CD14-positive monocyte (primary cell): ENCODE data around the gene VSIG10L2. TPM values are rescaled to one million over a fixed set of nuclear protein-coding genes. Genes with fewer than 3 reads are reported as not detected.

Experiments
- DNase-seq, 3 donors: peaks; one replicate each; pipeline ENCODE4 v3.0.0-alpha.2; 2011 to 2022
- H2AFZ ChIP-seq: 2 replicates; pipeline ENCODE4 v1.6.0; 2012; ENCODE audit warnings: mild to moderate bottlenecking, low read depth, low read length, inconsistent platforms; ENCODE audit not compliant: insufficient read depth, poor library complexity, severe bottlenecking
- H3K27ac ChIP-seq, 2 donors: 1 replicate in 1 of 2; 2 replicates in 1 of 2; pipeline ENCODE4 v1.5.1; 2012 to 2013; ENCODE audit warnings: low read length in 2 of 2, control low read depth in 1 of 2, inconsistent platforms in 1 of 2, low read depth in 1 of 2, mild to moderate bottlenecking in 1 of 2
- H3K27me3 ChIP-seq, 2 donors: one replicate each; pipeline versions ENCODE4 v1.6.0 to v1.6.1; 2011 to 2013; ENCODE audit warnings: low read length in 2 of 2; ENCODE audit not compliant: control insufficient read depth in 2 of 2, insufficient read depth in 2 of 2
- H3K36me3 ChIP-seq, 2 donors: replicated peaks in 1 of 2; 1 replicate in 1 of 2; 2 replicates in 1 of 2; pipeline versions ENCODE4 v1.5.1 to v1.6.1; 2012 to 2013; ENCODE audit warnings: low read length in 2 of 2, control low read depth in 1 of 2, inconsistent platforms in 1 of 2, mild to moderate bottlenecking in 1 of 2; ENCODE audit not compliant: insufficient read depth in 2 of 2, control insufficient read depth in 1 of 2
- H3K4me1 ChIP-seq, 2 donors: 1 replicate in 1 of 2; 2 replicates in 1 of 2; pipeline versions ENCODE4 v1.5.1 to v1.6.1; 2012 to 2013; ENCODE audit warnings: low read length in 2 of 2, control low read depth in 1 of 2, inconsistent platforms in 1 of 2, mild to moderate bottlenecking in 1 of 2, moderate library complexity in 1 of 2; ENCODE audit not compliant: insufficient read depth in 2 of 2, control insufficient read depth in 1 of 2
- H3K4me2 ChIP-seq: replicated peaks from 2 replicates; pipeline ENCODE3; 2012; ENCODE audit warnings: low read length, moderate library complexity, mild to moderate bottlenecking; ENCODE audit not compliant: poor library complexity, severe bottlenecking; ENCODE audit errors: extremely low read depth
- H3K4me3 ChIP-seq, 3 experiments: fragments of 200-600 bp in 1 of 3; sonication (generic) in 1 of 3; replicated peaks in 1 of 3; 1 replicate in 2 of 3; 2 replicates in 1 of 3; pipeline ENCODE4 v1.5.1; 2011 to 2013; ENCODE audit warnings: low read length in 3 of 3, mild to moderate bottlenecking in 3 of 3, control low read depth in 2 of 3, low read depth in 2 of 3, inconsistent platforms in 1 of 3, moderate library complexity in 1 of 3
- H3K79me2 ChIP-seq: 2 replicates; pipeline ENCODE4 v1.6.0; 2012; ENCODE audit warnings: mild to moderate bottlenecking, control low read depth, inconsistent platforms, low read length, moderate library complexity; ENCODE audit not compliant: insufficient read depth
- H3K9ac ChIP-seq: 2 replicates; pipeline ENCODE4 v1.6.0; 2017; ENCODE audit warnings: low read length, mild to moderate bottlenecking; ENCODE audit not compliant: insufficient read depth, poor library complexity, severe bottlenecking
- H3K9me3 ChIP-seq, 2 donors: replicated peaks in 1 of 2; 1 replicate in 1 of 2; 2 replicates in 1 of 2; pipeline versions ENCODE4 v1.5.1 to v1.6.1; 2012 to 2013; ENCODE audit warnings: low read length in 2 of 2, control low read depth in 1 of 2; ENCODE audit not compliant: control insufficient read depth in 1 of 2, insufficient read depth in 1 of 2
- H4K20me1 ChIP-seq: 2 replicates; pipeline ENCODE4 v1.6.0; 2012; ENCODE audit warnings: mild to moderate bottlenecking, low read length, control low read depth, moderate library complexity; ENCODE audit not compliant: insufficient read depth
- H3K27ac Mint-ChIP-seq, 7 donors: one replicate each; pipeline ENCODE4 v1.8.0; 2020; ENCODE audit warnings: mild to moderate bottlenecking in 7 of 7, mixed read lengths in 7 of 7, moderate library complexity in 6 of 7, inconsistent platforms in 2 of 7
- H3K27me3 Mint-ChIP-seq, 3 donors: one replicate each; pipeline ENCODE4 v1.8.0; 2021 to 2022; ENCODE audit warnings: low read depth in 3 of 3, mild to moderate bottlenecking in 3 of 3, mixed read lengths in 3 of 3, moderate library complexity in 3 of 3, inconsistent platforms in 1 of 3
- H3K36me3 Mint-ChIP-seq, 2 donors: one replicate each; pipeline ENCODE4 v1.8.0; 2020; ENCODE audit warnings: mixed read lengths in 2 of 2, inconsistent platforms in 1 of 2, mild to moderate bottlenecking in 1 of 2
- H3K4me1 Mint-ChIP-seq: one replicate; pipeline ENCODE4 v1.8.0; 2020; ENCODE audit warnings: mild to moderate bottlenecking, mixed read lengths
- H3K4me3 Mint-ChIP-seq, 2 donors: one replicate each; pipeline ENCODE4 v1.8.0; 2020; ENCODE audit warnings: mild to moderate bottlenecking in 2 of 2, mixed read lengths in 2 of 2, moderate library complexity in 1 of 2
- H3K9me3 Mint-ChIP-seq, 7 donors: one replicate each; pipeline ENCODE4 v1.8.0; 2020 to 2022; ENCODE audit warnings: mixed read lengths in 7 of 7, mild to moderate bottlenecking in 6 of 7, moderate library complexity in 6 of 7, inconsistent platforms in 2 of 7
- CTCF ChIP-seq: fragments of 200-600 bp; IDR thresholded peaks from one replicate; pipeline ENCODE4 v1.8.0; 2022; ENCODE audit warnings: antibody characterized with exemption, mild to moderate bottlenecking
- WGBS: methylation state at CpG from one replicate; pipeline ENCODE4 v1.1.5; 2013; ENCODE audit warnings: missing lambda C conversion rate; ENCODE audit not compliant: insufficient coverage; 5-methylcytosine and 5-hydroxymethylcytosine counted together
- intact Hi-C, 2 donors: fragments of 100-400 bp; cut with micrococcal nuclease; formaldehyde crosslinking; loops; one replicate each; pipeline versions ENCODE4 v1.15.0 to v1.15.1; 2023
- polyA plus RNA-seq, 3 donors: library from polyadenylated mRNA; depleted of rRNA in 1 of 3; unstranded in 2 of 3; stranded (reverse) in 1 of 3; fragments of 300-500 nt in 2 of 3; fragments of >200 nt in 1 of 3; fragmentation: Illumina TruSeq in 2 of 3; gene quantifications; 1 replicate in 2 of 3; 2 replicates in 1 of 3; pipeline ENCODE4 v1.2.3, GENCODE V29; 2012 to 2021

The VSIG10L2 gene
- polyA plus RNA-seq, 3 donors = not detected

GRCh38 chr11:125959511-125959910, 13.7 kb downstream of the VSIG10L2 start:
- Histone ChIP-seq H3K36me3 (no peaks in the 10 kb centered on the region), H3K4me1 (no peaks in the 10 kb centered on the region), H3K79me2 (no peaks in the 10 kb centered on the region), H3K9me3 (no peaks in the 10 kb centered on the region), H3K27ac (no peak overlapping the region), H3K27me3 (no peaks in the 10 kb centered on the region), H3K4me3 (no peak overlapping the region), H4K20me1 (no peaks in the 10 kb centered on the region), H3K9ac (no peak overlapping the region), H2AFZ (no peak overlapping the region), H3K4me2 (no peak overlapping the region)
- H3K27ac Mint-ChIP-seq = no peak overlapping the region
- H3K9me3 Mint-ChIP-seq = peaks cover 0 to 6% (median 4%) of the 10 kb centered on the region in 7 donors
- no peaks in the 10 kb centered on the region for H3K36me3 Mint-ChIP-seq
- intact Hi-C loops = no loop called here
- 100% methylated on average over 3 of the region's 6 CpGs for WGBS
- TF ChIP-seq CTCF = no peak
- no peak for DNase-seq
- H3K4me3 Mint-ChIP-seq = no peak overlapping the region
- no peaks in the 10 kb centered on the region for H3K4me1 Mint-ChIP-seq
- H3K27me3 Mint-ChIP-seq = peaks cover 0 to 4% (median 1%) of the 10 kb centered on the region in 3 donors

- Histone ChIP-seq H3K27me3 (no peaks in the 10 kb centered on the region), H3K36me3 (no peaks in the 10 kb centered on the region), H4K20me1 (no peaks in the 10 kb centered on the region), H3K9ac (no peak overlapping the region), H3K79me2 (no peaks in the 10 kb centered on the region), H3K4me3 (no peak overlapping the region), H3K9me3 (no peaks in the 10 kb centered on the region), H3K4me1 (no peaks in the 10 kb centered on the region), H3K27ac (no peak overlapping the region), H2AFZ (no peak overlapping the region), H3K4me2 (no peak overlapping the region)
- WGBS = 82% methylated on average over 8 of the region's 10 CpGs
- Mint-ChIP-seq H3K4me3 (no peak overlapping the region), H3K27me3 (peaks cover 0 to 4% (median 1%) of the 10 kb centered on the region in 3 donors), H3K36me3 (no peaks in the 10 kb centered on the region), H3K27ac (no peak overlapping the region), H3K4me1 (no peaks in the 10 kb centered on the region), H3K9me3 (peaks cover 0 to 6% (median 4%) of the 10 kb centered on the region in 7 donors)
- DNase-seq = no peak
- TF ChIP-seq CTCF = no peak
- intact Hi-C loops = no loop called here
These were observed 14.1 kb downstream of the VSIG10L2 start for GRCh38 chr11:125959931-125960330.
